Activated T-helper 1 cell treated with anti-CD3 and anti-CD28 coated beads, Interleukin-12 subunit alpha, Interleukin-12 subunit beta, Interleukin-2, Interleukin-4 antibody, amounts not matched to agents 30 ng/mL and 10 ng/mL and 1 ng/mL, durations not matched to agents 14 hours and 24 hours and 36 hours (primary cell): ENCODE results near the gene TNFRSF1A. TPM values are rescaled to one million over a fixed set of nuclear protein-coding genes. Genes with fewer than 3 reads are reported as not detected.

Experiments
- DNase-seq: peaks from one replicate; pipeline ENCODE4 v3.0.0; 2021; ENCODE audit warnings: low spot score
- H3K27ac Mint-ChIP-seq: one replicate; pipeline ENCODE4 v1.8.0; 2021; ENCODE audit warnings: mild to moderate bottlenecking, mixed read lengths
- H3K27me3 Mint-ChIP-seq: one replicate; pipeline ENCODE4 v1.8.0; 2022; ENCODE audit warnings: mild to moderate bottlenecking, moderate library complexity, mixed read lengths; ENCODE audit not compliant: insufficient read depth
- H3K36me3 Mint-ChIP-seq: one replicate; pipeline ENCODE4 v1.8.0; 2021; ENCODE audit warnings: low read depth, mixed read lengths
- H3K4me1 Mint-ChIP-seq: one replicate; pipeline ENCODE4 v1.8.0; 2021; ENCODE audit warnings: low read depth, mixed read lengths
- H3K4me3 Mint-ChIP-seq: one replicate; pipeline ENCODE4 v1.8.0; 2021; ENCODE audit warnings: mild to moderate bottlenecking, moderate library complexity, mixed read lengths
- H3K9me3 Mint-ChIP-seq: one replicate; pipeline ENCODE4 v1.8.0; 2021; ENCODE audit warnings: mixed read lengths
- intact Hi-C: fragments of 100-400 bp; cut with micrococcal nuclease; formaldehyde crosslinking; loops from one replicate; pipeline ENCODE4 v1.15.1; 2024
- total RNA-seq: library from RNA; stranded (reverse); gene quantifications from 2 replicates; pipeline ENCODE4 v1.2.3, GENCODE V29; 2022

TNFRSF1A gene
- total RNA-seq, 1 donor from 2014 or later, result 55.9 TPM

DNA sequence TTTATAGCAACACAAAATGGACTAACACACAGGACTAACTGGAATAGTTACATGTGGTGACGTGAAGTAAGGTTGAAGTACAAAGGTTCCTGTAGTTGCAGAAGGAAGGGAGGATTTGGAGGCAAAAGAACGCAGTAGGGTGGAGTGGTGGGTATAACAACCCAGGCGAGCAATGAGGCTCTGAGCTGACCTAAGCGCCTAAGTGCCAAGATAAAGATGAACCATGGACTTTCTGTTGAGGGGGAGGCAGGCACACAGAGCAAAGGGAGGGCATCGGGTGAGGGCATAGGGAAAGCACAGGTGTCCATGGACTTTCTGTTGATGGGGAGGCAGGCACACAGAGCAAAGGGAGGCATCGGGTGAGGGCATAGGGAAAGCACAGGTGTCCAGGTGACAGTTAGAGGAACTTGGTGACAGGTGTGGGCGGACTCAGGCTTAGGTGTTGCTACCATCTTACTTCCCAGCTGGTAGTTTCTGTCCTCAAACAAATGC is 18.2 kb upstream of the TNFRSF1A start:
- Mint-ChIP-seq H3K27me3 (peaks cover 15% of the 10 kb centered on the region), H3K36me3 (no peaks in the 10 kb centered on the region), H3K4me3 (no peak overlapping the region), H3K27ac (no peak overlapping the region), H3K4me1 (peaks cover 33% of the 10 kb centered on the region), H3K9me3 (no peaks in the 10 kb centered on the region)
- DNase-seq, result no peak
- intact Hi-C loops, result no loop called here

GRCh38 chr12:6358881-6359280 is 17.0 kb upstream of the TNFRSF1A start:
- H3K9me3 Mint-ChIP-seq, result no peaks in the 10 kb centered on the region
- no peaks in the 10 kb centered on the region for H3K36me3 Mint-ChIP-seq
- no peak overlapping the region for H3K4me3 Mint-ChIP-seq
- DNase-seq, result no peak
- peaks cover 15% of the 10 kb centered on the region for H3K27me3 Mint-ChIP-seq
- peaks cover 27% of the 10 kb centered on the region for H3K4me1 Mint-ChIP-seq
- intact Hi-C loops, result no loop called here
- no peak overlapping the region for H3K27ac Mint-ChIP-seq

- Mint-ChIP-seq H3K4me3 (no peak overlapping the region), H3K27me3 (peaks cover 15% of the 10 kb centered on the region), H3K9me3 (no peaks in the 10 kb centered on the region), H3K4me1 (peaks cover 21% of the 10 kb centered on the region), H3K27ac (no peak overlapping the region), H3K36me3 (no peaks in the 10 kb centered on the region)
- intact Hi-C loops, result no loop called here
- no peak for DNase-seq
Measured at GRCh38 chr12:6356374-6356820, 14.5 kb upstream of the TNFRSF1A start.

DNA sequence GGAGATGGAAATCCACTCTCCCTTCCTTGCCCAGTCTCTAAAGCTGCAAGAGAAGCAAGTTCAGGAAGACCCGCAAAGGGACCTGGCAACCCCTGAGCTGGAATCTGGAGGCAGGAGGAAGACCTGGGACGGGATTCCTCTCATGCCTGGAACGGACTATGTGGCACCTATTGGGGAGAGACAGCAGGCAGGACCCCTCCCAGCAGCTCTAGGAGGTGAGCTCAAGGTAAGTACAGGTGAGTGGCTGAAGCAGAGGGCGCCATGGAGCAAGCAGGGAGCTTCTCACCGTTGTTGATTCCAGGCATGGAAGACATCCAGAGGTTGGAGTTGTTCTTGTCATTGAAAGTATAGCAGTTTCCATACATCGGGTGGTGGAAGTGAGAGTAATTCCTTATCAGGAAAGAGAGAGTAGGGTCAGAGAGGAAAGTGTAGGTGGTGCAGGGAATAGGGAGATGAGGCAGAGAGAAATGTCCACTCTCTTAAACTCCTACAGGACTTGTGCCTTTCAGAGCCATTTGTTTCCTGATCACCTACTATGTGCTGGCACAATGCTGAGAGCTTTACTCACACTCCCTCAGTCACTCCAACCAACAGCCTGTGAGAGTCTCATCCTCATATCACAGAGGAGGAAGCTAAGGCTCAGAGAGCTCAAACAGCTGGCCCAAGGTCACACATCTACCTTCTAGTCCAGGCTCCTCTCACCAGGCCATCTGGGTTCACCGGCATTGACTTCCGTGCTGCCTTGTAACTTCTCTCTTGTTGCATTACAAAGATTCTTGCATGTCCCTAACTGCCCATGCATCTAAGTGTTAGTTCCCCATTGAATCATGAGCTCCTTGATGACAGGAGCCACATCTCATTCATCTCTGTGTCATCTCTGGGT is 13.9 kb upstream of the TNFRSF1A start:
- intact Hi-C loops, result no loop called here
- no peaks in the 10 kb centered on the region for H3K36me3 Mint-ChIP-seq
- no peak overlapping the region for H3K4me3 Mint-ChIP-seq
- peaks cover 16% of the 10 kb centered on the region for H3K4me1 Mint-ChIP-seq
- H3K27me3 Mint-ChIP-seq, result peaks cover 15% of the 10 kb centered on the region
- no peak for DNase-seq
- no peaks in the 10 kb centered on the region for H3K9me3 Mint-ChIP-seq
- H3K27ac Mint-ChIP-seq, result no peak overlapping the region

- no peak for DNase-seq
- H3K27ac Mint-ChIP-seq, result no peak overlapping the region
- peaks cover 11% of the 10 kb centered on the region for H3K27me3 Mint-ChIP-seq
- H3K9me3 Mint-ChIP-seq, result no peaks in the 10 kb centered on the region
- intact Hi-C loops, result no loop called here
- peaks cover 10% of the 10 kb centered on the region for H3K4me1 Mint-ChIP-seq
- H3K36me3 Mint-ChIP-seq, result no peaks in the 10 kb centered on the region
- H3K4me3 Mint-ChIP-seq, result no peak overlapping the region
Measured at GRCh38 chr12:6354495-6355393, 12.9 kb upstream of the TNFRSF1A start.

DNA sequence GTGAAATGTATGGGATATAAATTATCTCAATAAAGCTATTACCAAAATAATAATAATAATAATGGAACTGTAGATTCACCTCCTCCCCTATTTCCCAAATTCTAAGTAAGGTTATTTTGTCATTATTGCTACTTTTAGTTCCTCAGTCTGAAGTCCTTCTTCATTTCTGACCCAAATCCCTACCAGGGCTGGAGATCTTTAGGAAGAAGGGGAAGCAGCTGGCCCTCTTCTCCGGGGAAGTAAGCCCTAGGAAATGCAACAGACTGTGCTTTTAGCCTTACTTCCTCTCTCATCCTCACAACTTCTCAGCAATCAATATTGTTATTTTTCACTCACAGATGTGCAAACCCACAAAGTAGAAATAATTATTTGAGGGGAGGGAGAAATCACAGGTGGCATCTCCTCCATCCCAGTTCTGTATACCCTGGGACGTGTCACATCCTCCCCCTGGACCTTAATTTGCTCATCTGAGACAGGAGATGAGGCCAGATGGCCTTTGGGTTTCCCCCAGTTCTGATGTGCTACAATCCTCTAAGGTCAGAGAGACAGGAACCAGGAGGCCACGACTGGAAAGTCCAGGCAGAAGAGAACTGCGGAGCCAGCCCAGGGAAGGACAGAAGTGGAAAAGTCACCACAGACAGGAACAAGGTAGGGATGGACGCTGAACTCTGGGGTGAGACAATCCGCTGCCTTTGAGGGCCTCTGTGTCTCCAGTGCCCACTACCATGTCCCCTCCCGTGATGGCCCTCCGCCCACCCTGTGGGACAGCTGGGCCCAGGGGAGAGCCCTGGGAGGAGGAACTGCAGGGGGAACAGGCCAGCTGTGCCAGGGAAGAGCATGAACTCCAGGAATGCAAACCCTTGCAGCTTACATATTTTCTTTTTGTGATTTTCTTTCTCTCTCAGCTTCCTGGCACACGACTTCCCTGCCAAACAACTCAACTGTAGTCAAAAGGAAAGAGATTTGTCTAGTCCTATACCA is 10.6 kb upstream of the TNFRSF1A start:
- intact Hi-C loops, result no loop called here
- peaks cover 11% of the 10 kb centered on the region for H3K27me3 Mint-ChIP-seq
- H3K4me3 Mint-ChIP-seq, result no peak overlapping the region
- no peaks in the 10 kb centered on the region for H3K9me3 Mint-ChIP-seq
- peaks cover 10% of the 10 kb centered on the region for H3K4me1 Mint-ChIP-seq
- no peak overlapping the region for H3K27ac Mint-ChIP-seq
- no peak for DNase-seq
- H3K36me3 Mint-ChIP-seq, result no peaks in the 10 kb centered on the region

GRCh38 chr12:6351622-6352021 is 9.7 kb upstream of the TNFRSF1A start:
- intact Hi-C loops, result no loop called here
- Mint-ChIP-seq H3K27me3 (peaks cover 5% of the 10 kb centered on the region), H3K27ac (no peak overlapping the region), H3K4me3 (no peak overlapping the region), H3K9me3 (peaks cover 4% of the 10 kb centered on the region), H3K4me1 (peaks cover 18% of the 10 kb centered on the region), H3K36me3 (peaks cover 3% of the 10 kb centered on the region)
- no peak for DNase-seq

- Mint-ChIP-seq H3K9me3 (peaks cover 5% of the 10 kb centered on the region), H3K4me1 (peaks cover 42% of the 10 kb centered on the region), H3K4me3 (no peak overlapping the region), H3K36me3 (peaks cover 3% of the 10 kb centered on the region), H3K27me3 (no peaks in the 10 kb centered on the region), H3K27ac (no peak overlapping the region)
- DNase-seq, result no peak
- intact Hi-C loops, result no loop called here
Measured at GRCh38 chr12:6347367-6348338, 5.8 kb upstream of the TNFRSF1A start.

GRCh38 chr12:6346942-6347341 is 5.1 kb upstream of the TNFRSF1A start:
- Mint-ChIP-seq H3K27me3 (no peaks in the 10 kb centered on the region), H3K4me3 (no peak overlapping the region), H3K4me1 (peaks cover 44% of the 10 kb centered on the region), H3K27ac (no peak overlapping the region), H3K9me3 (peaks cover 5% of the 10 kb centered on the region), H3K36me3 (peaks cover 3% of the 10 kb centered on the region)
- DNase-seq, result no peak
- intact Hi-C loops, result no loop called here

DNA sequence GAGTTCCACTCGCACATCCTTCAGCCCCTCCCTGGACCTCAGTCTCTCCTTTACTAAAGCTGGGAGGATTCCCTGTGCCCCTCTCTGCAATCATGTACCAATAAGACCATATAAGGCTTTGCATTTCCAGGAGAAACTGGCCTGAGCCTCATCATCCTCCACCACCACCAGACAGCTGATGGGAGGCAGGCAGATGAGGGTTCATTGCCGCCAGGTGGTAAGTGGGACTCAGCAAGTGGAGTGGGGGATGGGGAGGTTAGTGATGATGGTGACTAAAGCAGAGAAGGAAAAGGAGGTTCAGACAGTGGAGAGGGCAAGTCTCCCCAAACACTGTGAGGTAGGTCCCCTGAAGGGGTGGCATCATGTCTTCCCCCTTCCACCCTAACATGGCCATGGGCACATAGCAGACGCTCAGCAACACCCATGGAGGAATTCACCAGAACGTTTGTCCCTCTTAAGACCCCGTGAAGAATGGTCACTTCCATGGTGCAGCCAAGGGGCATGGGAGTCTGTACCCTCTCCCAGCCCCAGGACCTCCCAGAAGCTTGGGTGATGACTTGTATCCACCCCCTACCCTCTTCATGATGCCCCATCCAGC is 4.5 kb upstream of the TNFRSF1A start:
- H3K27me3 Mint-ChIP-seq, result no peaks in the 10 kb centered on the region
- peaks cover 46% of the 10 kb centered on the region for H3K4me1 Mint-ChIP-seq
- H3K36me3 Mint-ChIP-seq, result peaks cover 3% of the 10 kb centered on the region
- intact Hi-C loops, result no loop called here
- no peak overlapping the region for H3K4me3 Mint-ChIP-seq
- H3K27ac Mint-ChIP-seq, result no peak overlapping the region
- peaks cover 5% of the 10 kb centered on the region for H3K9me3 Mint-ChIP-seq
- DNase-seq, result no peak
